H1 (cell line): ENCODE data around the gene SLC66A3. TPM values are rescaled to one million over a fixed set of nuclear protein-coding genes. Genes with fewer than 3 reads are reported as not detected.

Source experiments
- CTCF ChIA-PET: fragments of 300-600 bp; sonication (Branson Sonifier 250); formaldehyde crosslinking; loops from one replicate; lab custom pipeline; 2021; ENCODE audit not compliant: partially characterized antibody; lab: Charles Lee
- POLR2A ChIA-PET: fragments of 300-600 bp; sonication (Branson Sonifier 250); formaldehyde crosslinking; loops from one replicate; lab custom pipeline; 2021; ENCODE audit warnings: inconsistent platforms; ENCODE audit not compliant: partially characterized antibody; lab: Charles Lee
- DNase-seq, 2 experiments: peaks; one replicate each; pipeline versions ENCODE4 v3.0.0 to v3.0.0-alpha.2; 2010 to 2022; ENCODE audit warnings: low spot score in 2 of 2, low read depth in 1 of 2, mixed read lengths in 1 of 2
- FAIRE-seq: peaks from 2 replicates; lab custom pipeline; 2011; peaks lifted over from hg19 to GRCh38; lab: Jason Lieb, UNC
- H2AFZ ChIP-seq: 2 replicates; pipeline ENCODE4 v1.8.1; 2012; ENCODE audit warnings: low read length, inconsistent platforms
- H2AK5ac ChIP-seq: 2 replicates; pipeline ENCODE4 v1.6.1; 2013; ENCODE audit warnings: low read depth, low read length
- H2BK120ac ChIP-seq: replicated peaks from 2 replicates; pipeline ENCODE3; 2013; ENCODE audit warnings: low read depth, low read length, inconsistent platforms
- H2BK12ac ChIP-seq: 2 replicates; pipeline ENCODE4 v1.6.1; 2013; ENCODE audit warnings: low read depth, low read length
- H2BK15ac ChIP-seq: 2 replicates; pipeline ENCODE4 v1.6.1; 2013; ENCODE audit warnings: low read length
- H2BK20ac ChIP-seq: 2 replicates; pipeline ENCODE4 v1.6.1; 2013; ENCODE audit warnings: low read length
- H2BK5ac ChIP-seq: 2 replicates; pipeline ENCODE4 v1.6.1; 2013; ENCODE audit warnings: low read depth, low read length
- H3K14ac ChIP-seq: 2 replicates; pipeline ENCODE4 v1.6.1; 2013; ENCODE audit warnings: inconsistent platforms; ENCODE audit not compliant: insufficient read length
- H3K18ac ChIP-seq: 2 replicates; pipeline ENCODE4 v1.6.1; 2013; ENCODE audit warnings: low read length; ENCODE audit errors: extremely low read depth
- H3K23ac ChIP-seq: 2 replicates; pipeline ENCODE4 v1.6.1; 2013; ENCODE audit warnings: inconsistent platforms; ENCODE audit not compliant: insufficient read length
- H3K23me2 ChIP-seq: 2 replicates; pipeline ENCODE4 v1.6.1; 2013; ENCODE audit warnings: low read depth, low read length
- H3K27ac ChIP-seq: 2 replicates; pipeline ENCODE4 v1.6.1; 2011; ENCODE audit warnings: low read depth, low read length, inconsistent platforms
- H3K27me3 ChIP-seq, 4 experiments: replicated peaks in 1 of 4; 1 replicate in 1 of 4; 2 replicates in 3 of 4; pipeline versions ENCODE4 v1.6.1 to v1.8.1; 2011 to 2013; ENCODE audit warnings: low read length in 3 of 4, mild to moderate bottlenecking in 3 of 4, inconsistent platforms in 2 of 4, mixed read lengths in 2 of 4, moderate library complexity in 1 of 4; ENCODE audit not compliant: control insufficient read depth in 3 of 4, insufficient read depth in 3 of 4; ENCODE audit errors: extremely low read depth in 1 of 4
- H3K36me3 ChIP-seq, 4 experiments: 2 replicates each; pipeline versions ENCODE4 v1.6.1 to v1.8.1; 2011 to 2013; ENCODE audit warnings: mild to moderate bottlenecking in 4 of 4, low read length in 3 of 4, moderate library complexity in 2 of 4, control low read depth in 1 of 4, inconsistent platforms in 1 of 4; ENCODE audit not compliant: insufficient read depth in 4 of 4, control insufficient read depth in 2 of 4
- H3K4ac ChIP-seq: replicated peaks from 2 replicates; pipeline ENCODE3; 2013; ENCODE audit warnings: low read length, low read depth, mixed read lengths, inconsistent platforms; ENCODE audit not compliant: insufficient read length
- H3K4me1 ChIP-seq, 4 experiments: replicated peaks in 1 of 4; 1 replicate in 1 of 4; 2 replicates in 3 of 4; pipeline versions ENCODE4 v1.6.1 to v1.8.1; 2011 to 2013; ENCODE audit warnings: low read length in 3 of 4, inconsistent platforms in 2 of 4, mixed read lengths in 1 of 4; ENCODE audit not compliant: insufficient read depth in 4 of 4, control insufficient read depth in 3 of 4
- H3K4me2 ChIP-seq, 2 experiments: 2 replicates each; pipeline versions ENCODE4 v1.6.1 to v1.8.1; 2011 to 2013; ENCODE audit warnings: low read depth in 2 of 2, low read length in 2 of 2, control low read depth in 1 of 2, inconsistent platforms in 1 of 2, mild to moderate bottlenecking in 1 of 2; ENCODE audit not compliant: insufficient read depth in 1 of 2
- H3K4me3 ChIP-seq, 4 experiments: fragments of 200-600, 300-600 bp in 1 of 4; sonication (generic), shearing (Covaris generic), sonication (Bioruptor Twin) in 1 of 4; 2 replicates each; pipeline versions ENCODE4 v1.5.1 to v1.8.1; 2011 to 2016; ENCODE audit warnings: low read length in 4 of 4, low read depth in 3 of 4, control low read depth in 2 of 4, inconsistent platforms in 2 of 4, mild to moderate bottlenecking in 2 of 4, mixed read lengths in 1 of 4, moderate library complexity in 1 of 4; ENCODE audit not compliant: insufficient read depth in 2 of 4; ENCODE audit errors: extremely low read depth in 1 of 4
- H3K56ac ChIP-seq: replicated peaks from 2 replicates; pipeline ENCODE3; 2013; ENCODE audit warnings: low read depth, mild to moderate bottlenecking, mixed read lengths, low read length, inconsistent platforms; ENCODE audit not compliant: insufficient read length
- H3K79me1 ChIP-seq: 2 replicates; pipeline ENCODE4 v1.6.1; 2013; ENCODE audit warnings: low read depth, low read length, control low read depth
- H3K79me2 ChIP-seq, 2 experiments: 2 replicates each; pipeline versions ENCODE4 v1.6.1 to v1.8.1; 2012 to 2013; ENCODE audit warnings: low read length in 2 of 2, mild to moderate bottlenecking in 2 of 2, inconsistent platforms in 1 of 2; ENCODE audit not compliant: insufficient read depth in 2 of 2, control insufficient read depth in 1 of 2
- H3K9ac ChIP-seq, 4 experiments: replicated peaks in 1 of 4; 1 replicate in 1 of 4; 2 replicates in 3 of 4; pipeline versions ENCODE4 v1.6.1 to v1.8.1; 2011 to 2013; ENCODE audit warnings: low read depth in 3 of 4, low read length in 3 of 4, control low read depth in 2 of 4, mild to moderate bottlenecking in 2 of 4, moderate library complexity in 2 of 4, inconsistent platforms in 1 of 4; ENCODE audit errors: extremely low read depth in 1 of 4
- H3K9me3 ChIP-seq, 2 experiments: 2 replicates each; pipeline versions ENCODE4 v1.6.1 to v1.8.1; 2012 to 2013; ENCODE audit warnings: mild to moderate bottlenecking in 2 of 2, moderate library complexity in 2 of 2, control low read depth in 1 of 2, inconsistent platforms in 1 of 2, low read depth in 1 of 2, low read length in 1 of 2, mixed read lengths in 1 of 2; ENCODE audit not compliant: insufficient read depth in 2 of 2
- H4K20me1 ChIP-seq, 2 experiments: replicated peaks in 1 of 2; 2 replicates each; pipeline versions ENCODE3 to v1.8.1; 2011 to 2013; ENCODE audit warnings: inconsistent platforms in 2 of 2, low read length in 2 of 2, mild to moderate bottlenecking in 1 of 2; ENCODE audit not compliant: insufficient read depth in 2 of 2, control insufficient read depth in 1 of 2
- H4K5ac ChIP-seq: 2 replicates; pipeline ENCODE4 v1.6.1; 2013; ENCODE audit warnings: low read length, low read depth, mixed read lengths, inconsistent platforms; ENCODE audit not compliant: insufficient read length
- H4K8ac ChIP-seq: 2 replicates; pipeline ENCODE4 v1.8.0; 2013; ENCODE audit warnings: mild to moderate bottlenecking, moderate library complexity, low read length, inconsistent platforms; ENCODE audit not compliant: insufficient read depth; ENCODE audit errors: extremely low read depth
- H4K91ac ChIP-seq: replicated peaks from 2 replicates; pipeline ENCODE3; 2013; ENCODE audit warnings: low read length, mixed read lengths, inconsistent platforms; ENCODE audit not compliant: insufficient read length
- EP300 ChIP-seq, 2 experiments: IDR thresholded peaks; 1 replicate in 1 of 2; 2 replicates in 1 of 2; pipeline ENCODE4 v1.6.1; 2011 to 2012; ENCODE audit warnings: low read depth in 2 of 2, low read length in 2 of 2, mild to moderate bottlenecking in 2 of 2, borderline replicate concordance in 1 of 2, inconsistent platforms in 1 of 2, moderate library complexity in 1 of 2
- FOSL1 ChIP-seq: IDR thresholded peaks from 2 replicates; pipeline ENCODE4 v1.6.1; 2011; ENCODE audit warnings: mild to moderate bottlenecking, low read depth, low read length, moderate library complexity; ENCODE audit not compliant: insufficient read depth
- JUND ChIP-seq: IDR thresholded peaks from 2 replicates; pipeline ENCODE4 v1.6.1; 2011; ENCODE audit warnings: mild to moderate bottlenecking, improper control_type of control experiment, low read length
- KDM1A ChIP-seq: fragments of 200-600, 300-600 bp; sonication (generic); IDR thresholded peaks from 2 replicates; pipeline ENCODE4 v1.7.1; 2016; ENCODE audit warnings: mild to moderate bottlenecking, low read length, borderline replicate concordance
- MAFK ChIP-seq: IDR thresholded peaks from 2 replicates; pipeline ENCODE4 v1.6.1; 2012; ENCODE audit warnings: low read depth, mild to moderate bottlenecking, improper control_type of control experiment, low read length
- NRF1 ChIP-seq: IDR thresholded peaks from 2 replicates; pipeline ENCODE4 v1.6.1; 2011; ENCODE audit warnings: mild to moderate bottlenecking, low read depth, low read length, improper control_type of control experiment
- POU5F1 ChIP-seq: IDR thresholded peaks from 2 replicates; pipeline ENCODE4 v1.6.1; 2011; ENCODE audit warnings: low read depth, mild to moderate bottlenecking, low read length, moderate library complexity
- SP1 ChIP-seq: IDR thresholded peaks from 2 replicates; pipeline ENCODE4 v1.6.1; 2011; ENCODE audit warnings: low read depth, low read length
- SP2 ChIP-seq: IDR thresholded peaks from 2 replicates; pipeline ENCODE4 v1.6.1; 2012; ENCODE audit warnings: mild to moderate bottlenecking, low read length, inconsistent platforms
- SRF ChIP-seq: IDR thresholded peaks from 2 replicates; pipeline ENCODE4 v1.6.1; 2011; ENCODE audit warnings: mild to moderate bottlenecking, low read depth, low read length, moderate library complexity
- TAF1 ChIP-seq: IDR thresholded peaks from 2 replicates; pipeline ENCODE4 v1.6.1; 2011; ENCODE audit warnings: mild to moderate bottlenecking, low read depth, low read length
- TCF12 ChIP-seq: IDR thresholded peaks from 2 replicates; pipeline ENCODE4 v1.6.1; 2011; ENCODE audit warnings: low read depth, mild to moderate bottlenecking, low read length
- YY1 ChIP-seq: IDR thresholded peaks from 2 replicates; pipeline ENCODE4 v1.6.1; 2011; ENCODE audit warnings: low read depth, mild to moderate bottlenecking, low read length
- WGBS, 2 experiments: shearing (Covaris generic) in 1 of 2; methylation state at CpG; one replicate each; pipeline versions ENCODE4 v1.1.6 to v1.1.7; 2013 to 2015; ENCODE audit warnings: low lambda C conversion rate in 2 of 2, mixed read lengths in 2 of 2, inconsistent platforms in 1 of 2, low coverage in 1 of 2, missing lambda C conversion rate in 1 of 2; ENCODE audit not compliant: insufficient replicate concordance in 2 of 2, insufficient coverage in 1 of 2, insufficient read length in 1 of 2; ENCODE audit errors: extremely low coverage in 1 of 2, missing lambda C conversion rate in 1 of 2; 5-methylcytosine and 5-hydroxymethylcytosine counted together
- polyA plus RNA-seq, 7 experiments: library from polyadenylated mRNA; depleted of rRNA in 3 of 7; stranded (reverse) in 5 of 7; unstranded in 2 of 7; fragments of >200 nt in 5 of 7; fragments of 200-250 nt in 2 of 7; gene quantifications; 1 replicate in 5 of 7; 2 replicates in 1 of 7; 4 replicates in 1 of 7; pipeline versions ENCODE4 v1.2.1 to v1.2.3, GENCODE V29; 2011 to 2013; ENCODE audit warnings: missing spikeins in 2 of 7, mixed read lengths in 2 of 7
- total RNA-seq: library from RNA; stranded (reverse); fragmentation: NEBNext Ultra II Directional; extraction: Animal tissue kit (Norgen Biotek cat#: 25700); gene quantifications from 2 replicates; pipeline ENCODE4 v1.2.1, GENCODE V29; 2021
- TF ChIP-seq, protein P1 (sequence below): IDR thresholded peaks from 2 replicates; pipeline ENCODE4 v1.6.1; 2011; ENCODE audit warnings: low read length, improper control_type of control experiment

SLC66A3 gene
- total and polyA plus RNA-seq, 2 of the 8 experiments (the other 6 are each of a cell fraction or from before 2014, with no cell fraction given), result 8.7 to 27.8 TPM

DNA sequence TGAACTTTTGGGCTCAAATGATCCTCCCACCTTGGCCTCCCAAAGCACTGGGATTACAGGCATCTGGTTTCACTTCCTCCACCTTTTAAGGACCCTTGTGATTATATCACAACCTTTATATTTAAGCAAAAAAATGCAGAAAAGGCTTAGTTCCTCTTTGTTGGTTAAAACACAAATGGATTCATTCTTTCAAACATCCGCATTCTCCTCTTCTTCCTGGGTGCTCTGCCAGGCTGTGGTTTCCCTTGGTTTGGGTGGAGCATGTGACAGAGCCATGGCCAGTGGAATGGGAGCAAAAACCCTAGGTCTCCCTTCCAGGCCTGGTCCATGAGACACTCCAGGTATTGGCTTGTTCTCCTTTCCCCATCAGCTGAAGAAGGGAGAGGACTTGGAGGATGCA is 9.9 kb upstream of the SLC66A3 start:
- ChIA-PET POLR2A (interaction anchor here (2.4 kb wide), 1 partner anchor 8 kb away, joined by 5 read pairs; no protein-coding TSS in a partner anchor), CTCF (interaction anchor here (1.1 to 3.1 kb wide), 5 partner anchors 12 to 266 kb away, joined by 3 to 21 read pairs (median 5); a partner anchor contains a TSS)
- H4K91ac ChIP-seq, result no peak overlapping the region
- no peak overlapping the region for H3K4me3 ChIP-seq
- no peak overlapping the region for H3K23ac ChIP-seq
- H3K79me2 ChIP-seq, result no peaks in the 10 kb centered on the region
- no peak overlapping the region for H2AK5ac ChIP-seq
- H3K27me3 ChIP-seq, result no peaks in the 10 kb centered on the region; a peak in 1 of 7 replicates
- H2BK120ac ChIP-seq, result no peak overlapping the region
- H2BK15ac ChIP-seq, result no peak overlapping the region
- H2AFZ ChIP-seq, result no peak overlapping the region
- no peaks in the 10 kb centered on the region for H3K4me1 ChIP-seq
- H4K8ac ChIP-seq, result no peak overlapping the region
- H2BK12ac ChIP-seq, result no peak overlapping the region
- no peak overlapping the region for H3K9ac ChIP-seq
- no peaks in the 10 kb centered on the region for H3K79me1 ChIP-seq
- H3K9me3 ChIP-seq, result peaks cover 4 to 5% of the 10 kb centered on the region in 2 experiments; a peak in 3 of 4 replicates
- FAIRE-seq (no peak), DNase-seq (no peak)
- no peak overlapping the region for H3K18ac ChIP-seq
- no peaks in the 10 kb centered on the region for H3K23me2 ChIP-seq
- H2BK5ac ChIP-seq, result no peak overlapping the region
- H3K27ac ChIP-seq, result no peak overlapping the region
- no peak overlapping the region for H3K4me2 ChIP-seq
- no peaks in the 10 kb centered on the region for H4K20me1 ChIP-seq
- no peak overlapping the region for H3K4ac ChIP-seq
- no peak overlapping the region for H4K5ac ChIP-seq
- no peak overlapping the region for H3K56ac ChIP-seq
- no peaks in the 10 kb centered on the region for H3K36me3 ChIP-seq
- H2BK20ac ChIP-seq, result no peak overlapping the region
- no peak overlapping the region for H3K14ac ChIP-seq
- WGBS, 2 experiments, result 88% methylated on average over 1 of the region's 1 CpG; no CpG with 5 or more reads in 1 of the 2 experiments
- no peak for TF ChIP-seq JUND
- TF ChIP-seq SP2, result no peak
- no peak for TF ChIP-seq POU5F1
- TF ChIP-seq TCF12, result no peak
- no peak for TF ChIP-seq SRF
- TF ChIP-seq EP300 (IDR thresholded peaks at IDR 0.05; ENCODE audit: borderline replicate concordance in 1 of 2, low read depth in 2 of 2, low read length in 2 of 2), result no peak
- no peak for TF ChIP-seq KDM1A
- no peak for TF ChIP-seq YY1
- no peak for TF ChIP-seq MAFK
- TF ChIP-seq, protein P1, sequence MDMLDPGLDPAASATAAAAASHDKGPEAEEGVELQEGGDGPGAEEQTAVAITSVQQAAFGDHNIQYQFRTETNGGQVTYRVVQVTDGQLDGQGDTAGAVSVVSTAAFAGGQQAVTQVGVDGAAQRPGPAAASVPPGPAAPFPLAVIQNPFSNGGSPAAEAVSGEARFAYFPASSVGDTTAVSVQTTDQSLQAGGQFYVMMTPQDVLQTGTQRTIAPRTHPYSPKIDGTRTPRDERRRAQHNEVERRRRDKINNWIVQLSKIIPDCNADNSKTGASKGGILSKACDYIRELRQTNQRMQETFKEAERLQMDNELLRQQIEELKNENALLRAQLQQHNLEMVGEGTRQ, result no peak
- TF ChIP-seq SP1, result no peak
- no peak for TF ChIP-seq NRF1
- TF ChIP-seq TAF1, result no peak
- no peak for TF ChIP-seq FOSL1
